Endodermal cell (in vitro differentiated cells): ENCODE data around the gene CRCP. TPM values are rescaled to one million over a fixed set of nuclear protein-coding genes. Genes with fewer than 3 reads are reported as not detected.

Experiments
- DNase-seq: peaks from one replicate; pipeline ENCODE4 v3.0.0-alpha.2; 2017
- H3K27ac ChIP-seq: 2 replicates; pipeline ENCODE4 v1.5.1; 2013; ENCODE audit warnings: mild to moderate bottlenecking, low read depth, low read length, moderate library complexity
- H3K27me3 ChIP-seq: 2 replicates; pipeline ENCODE4 v1.6.1; 2013; ENCODE audit warnings: mild to moderate bottlenecking, low read length, moderate library complexity; ENCODE audit not compliant: insufficient read depth, control insufficient read depth, poor library complexity, severe bottlenecking
- H3K36me3 ChIP-seq: 2 replicates; pipeline ENCODE4 v1.7.0; 2013; ENCODE audit warnings: mild to moderate bottlenecking, low read length, moderate library complexity; ENCODE audit not compliant: control insufficient read depth, insufficient read depth
- H3K4me1 ChIP-seq: one replicate; pipeline ENCODE4 v1.7.0; 2013; ENCODE audit warnings: low read length; ENCODE audit not compliant: control insufficient read depth, insufficient read depth
- H3K4me3 ChIP-seq: 2 replicates; pipeline ENCODE4 v1.5.1; 2013; ENCODE audit warnings: mild to moderate bottlenecking, low read length, moderate library complexity
- H3K9ac ChIP-seq: 2 replicates; pipeline ENCODE4 v1.6.1; 2013; ENCODE audit warnings: mild to moderate bottlenecking, low read length, moderate library complexity; ENCODE audit not compliant: poor library complexity, severe bottlenecking; ENCODE audit errors: extremely low read depth
- H3K9me3 ChIP-seq: 2 replicates; pipeline ENCODE4 v1.6.1; 2013; ENCODE audit warnings: mild to moderate bottlenecking, low read length, moderate library complexity; ENCODE audit not compliant: control insufficient read depth
- H3K27ac Mint-ChIP-seq: 2 replicates; pipeline ENCODE4 v1.8.0; 2020; ENCODE audit warnings: mixed read lengths
- H3K27me3 Mint-ChIP-seq: 2 replicates; pipeline ENCODE4 v1.8.0; 2021; ENCODE audit warnings: mild to moderate bottlenecking, mixed read lengths; ENCODE audit not compliant: insufficient read depth
- H3K36me3 Mint-ChIP-seq: 2 replicates; pipeline ENCODE4 v1.8.0; 2020; ENCODE audit warnings: low read depth, mixed read lengths
- H3K4me1 Mint-ChIP-seq: 2 replicates; pipeline ENCODE4 v1.8.0; 2020; ENCODE audit warnings: mixed read lengths
- H3K4me3 Mint-ChIP-seq: 2 replicates; pipeline ENCODE4 v1.8.0; 2020; ENCODE audit warnings: mild to moderate bottlenecking, moderate library complexity, mixed read lengths
- H3K9me3 Mint-ChIP-seq: 2 replicates; pipeline ENCODE4 v1.8.0; 2020; ENCODE audit warnings: mild to moderate bottlenecking, mixed read lengths
- WGBS, 2 experiments: methylation state at CpG; one replicate each; pipeline versions ENCODE4 v1.1.5 to v1.1.7; 2013; ENCODE audit warnings: missing lambda C conversion rate in 2 of 2, mixed read lengths in 1 of 2; ENCODE audit not compliant: insufficient coverage in 1 of 2, insufficient read length in 1 of 2; 5-methylcytosine and 5-hydroxymethylcytosine counted together
- total RNA-seq, 2 donors: library from RNA; stranded (reverse); fragmentation: NEBNext Ultra II Directional in 1 of 2; extraction: Animal tissue kit (Norgen Biotek cat#: 25700) in 1 of 2; gene quantifications; 2 replicates in 1 of 2; 3 replicates in 1 of 2; pipeline ENCODE4 v1.2.1, GENCODE V29; 2021
- TF ChIP-seq, protein P1 (sequence below): fragments of 200-600 bp; sonication (generic); conservative IDR thresholded peaks from 2 replicates; pipeline ENCODE4 v1.5.0; 2021; ENCODE audit warnings: antibody characterized with exemption, mild to moderate bottlenecking

Gene CRCP
- total RNA-seq, 2 donors from 2014 or later = 25.9 to 27.8 TPM

DNA sequence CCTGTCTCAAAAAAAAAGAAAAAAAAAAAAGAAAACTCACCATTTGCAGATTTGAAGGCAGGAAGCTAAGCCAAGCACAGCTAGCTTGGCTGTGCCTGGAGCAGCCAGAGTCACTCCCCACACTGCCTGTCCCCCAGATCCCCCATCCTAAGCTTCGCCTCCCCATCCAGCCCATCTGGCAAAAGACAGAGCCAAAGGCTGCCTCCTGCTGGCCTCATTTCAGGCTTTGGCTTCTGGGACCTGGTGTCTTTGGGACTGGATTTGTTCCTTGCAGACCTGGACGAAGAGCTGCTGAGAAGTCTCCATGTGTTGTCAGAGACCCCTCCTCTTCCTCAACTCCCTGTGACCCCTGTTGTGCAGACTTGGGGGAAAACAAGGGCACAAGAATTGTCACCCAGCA lies 31.0 kb upstream of the CRCP start:
- 95% methylated on average over 2 of the region's 2 CpGs; no CpG with 5 or more reads in 1 of the 2 experiments for WGBS, 2 experiments
- Histone ChIP-seq H3K27me3 (no peaks in the 10 kb centered on the region), H3K36me3 (peaks cover 15% of the 10 kb centered on the region), H3K4me3 (no peak overlapping the region), H3K9ac (no peak overlapping the region), H3K9me3 (no peaks in the 10 kb centered on the region), H3K4me1 (no peaks in the 10 kb centered on the region), H3K27ac (no peak overlapping the region)
- H3K36me3 Mint-ChIP-seq = peaks cover 47% of the 10 kb centered on the region
- H3K27me3 Mint-ChIP-seq = no peaks in the 10 kb centered on the region
- peaks cover 12% of the 10 kb centered on the region for H3K4me1 Mint-ChIP-seq
- H3K27ac Mint-ChIP-seq = no peak overlapping the region
- peak; percentile 63 for DNase-seq
- TF ChIP-seq, protein P1, sequence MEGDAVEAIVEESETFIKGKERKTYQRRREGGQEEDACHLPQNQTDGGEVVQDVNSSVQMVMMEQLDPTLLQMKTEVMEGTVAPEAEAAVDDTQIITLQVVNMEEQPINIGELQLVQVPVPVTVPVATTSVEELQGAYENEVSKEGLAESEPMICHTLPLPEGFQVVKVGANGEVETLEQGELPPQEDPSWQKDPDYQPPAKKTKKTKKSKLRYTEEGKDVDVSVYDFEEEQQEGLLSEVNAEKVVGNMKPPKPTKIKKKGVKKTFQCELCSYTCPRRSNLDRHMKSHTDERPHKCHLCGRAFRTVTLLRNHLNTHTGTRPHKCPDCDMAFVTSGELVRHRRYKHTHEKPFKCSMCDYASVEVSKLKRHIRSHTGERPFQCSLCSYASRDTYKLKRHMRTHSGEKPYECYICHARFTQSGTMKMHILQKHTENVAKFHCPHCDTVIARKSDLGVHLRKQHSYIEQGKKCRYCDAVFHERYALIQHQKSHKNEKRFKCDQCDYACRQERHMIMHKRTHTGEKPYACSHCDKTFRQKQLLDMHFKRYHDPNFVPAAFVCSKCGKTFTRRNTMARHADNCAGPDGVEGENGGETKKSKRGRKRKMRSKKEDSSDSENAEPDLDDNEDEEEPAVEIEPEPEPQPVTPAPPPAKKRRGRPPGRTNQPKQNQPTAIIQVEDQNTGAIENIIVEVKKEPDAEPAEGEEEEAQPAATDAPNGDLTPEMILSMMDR = peak; percentile 23
- no peaks in the 10 kb centered on the region for H3K9me3 Mint-ChIP-seq
- H3K4me3 Mint-ChIP-seq = no peak overlapping the region

DNA sequence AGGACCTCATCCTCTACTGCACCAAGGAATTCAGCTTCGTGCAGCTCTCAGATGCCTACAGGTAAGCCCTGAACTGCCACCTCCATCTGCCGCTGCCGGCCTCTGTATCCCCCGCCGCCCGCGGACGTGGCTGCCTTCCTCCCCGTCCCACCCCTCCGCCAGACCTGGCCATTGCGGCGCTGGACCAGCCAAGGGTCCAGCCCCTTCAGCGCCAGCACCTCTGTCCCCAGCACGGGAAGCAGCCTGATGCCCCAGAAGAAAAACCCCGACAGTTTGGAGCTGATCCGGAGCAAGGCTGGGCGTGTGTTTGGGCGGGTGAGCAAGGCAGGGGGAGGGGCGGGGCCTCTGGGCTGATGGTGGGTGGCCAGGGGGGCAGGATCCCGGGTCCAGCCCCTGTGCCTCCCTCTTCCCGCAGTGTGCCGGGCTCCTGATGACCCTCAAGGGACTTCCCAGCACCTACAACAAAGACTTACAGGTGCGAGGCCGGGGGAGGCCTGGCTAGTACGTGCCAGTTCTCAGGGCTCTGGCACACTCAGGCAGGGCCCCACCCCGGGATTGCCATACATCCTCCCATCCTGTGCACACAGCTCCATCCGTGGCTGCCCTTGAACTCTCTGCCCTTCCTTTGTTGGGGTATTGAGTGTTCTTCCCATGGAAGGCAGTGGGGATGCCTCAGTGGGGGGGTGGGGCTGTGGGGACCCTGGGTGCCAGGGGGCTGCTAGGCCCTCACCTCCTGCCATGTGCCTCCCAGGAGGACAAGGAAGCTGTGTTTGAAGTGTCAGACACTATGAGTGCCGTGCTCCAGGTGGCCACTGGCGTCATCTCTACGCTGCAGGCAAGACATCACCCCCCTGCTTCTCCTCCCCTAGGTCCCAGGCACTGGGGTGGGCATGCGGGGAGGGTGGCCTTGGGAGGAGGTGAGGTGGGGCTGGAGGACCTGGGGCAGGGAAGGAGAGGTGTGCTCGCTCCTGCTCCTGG lies 25.5 kb upstream of the CRCP start:
- H3K4me3 Mint-ChIP-seq = no peak overlapping the region
- no peak overlapping the region for H3K4me3 ChIP-seq
- no peak overlapping the region for H3K9ac ChIP-seq
- no peak for DNase-seq
- no peak overlapping the region for H3K27ac Mint-ChIP-seq
- peaks cover 12% of the 10 kb centered on the region for H3K4me1 Mint-ChIP-seq
- peaks cover 3% of the 10 kb centered on the region for H3K36me3 ChIP-seq
- no peaks in the 10 kb centered on the region for H3K9me3 Mint-ChIP-seq
- H3K27me3 Mint-ChIP-seq = no peaks in the 10 kb centered on the region
- WGBS, 2 experiments = 91 to 96% methylated on average over 18 to 32 of the region's 32 CpGs
- H3K36me3 Mint-ChIP-seq = peaks cover 17% of the 10 kb centered on the region
- no peaks in the 10 kb centered on the region for H3K27me3 ChIP-seq
- H3K27ac ChIP-seq = no peak overlapping the region
- no peaks in the 10 kb centered on the region for H3K4me1 ChIP-seq
- TF ChIP-seq, protein P1 = no peak
- no peaks in the 10 kb centered on the region for H3K9me3 ChIP-seq

DNA sequence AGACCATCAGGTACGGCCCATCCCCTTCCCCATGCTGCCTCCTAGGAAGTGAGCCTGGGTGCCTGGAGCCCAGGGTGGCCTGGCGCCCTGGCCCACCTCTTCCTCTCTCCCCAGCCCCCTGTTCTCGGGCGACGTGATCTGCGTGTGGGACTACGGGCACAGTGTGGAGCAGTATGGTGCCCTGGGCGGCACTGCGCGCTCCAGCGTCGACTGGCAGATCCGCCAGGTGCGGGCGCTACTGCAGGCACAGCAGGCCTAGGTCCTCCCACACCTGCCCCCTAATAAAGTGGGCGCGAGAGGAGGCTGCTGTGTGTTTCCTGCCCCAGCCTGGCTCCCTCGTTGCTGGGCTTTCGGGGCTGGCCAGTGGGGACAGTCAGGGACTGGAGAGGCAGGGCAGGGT lies 22.0 kb upstream of the CRCP start:
- Histone ChIP-seq H3K27ac (no peak overlapping the region), H3K9ac (no peak overlapping the region), H3K9me3 (no peaks in the 10 kb centered on the region), H3K36me3 (no peaks in the 10 kb centered on the region), H3K27me3 (no peaks in the 10 kb centered on the region), H3K4me1 (no peaks in the 10 kb centered on the region), H3K4me3 (no peak overlapping the region)
- Mint-ChIP-seq H3K4me1 (no peaks in the 10 kb centered on the region), H3K27ac (no peak overlapping the region), H3K27me3 (no peaks in the 10 kb centered on the region), H3K9me3 (no peaks in the 10 kb centered on the region), H3K36me3 (no peaks in the 10 kb centered on the region), H3K4me3 (no peak overlapping the region)
- WGBS, 2 experiments = 96 to 97% methylated on average over 14 to 19 of the region's 19 CpGs
- no peak for DNase-seq
- TF ChIP-seq, protein P1 = no peak
